H1 (cell line): Measurements from ENCODE around the gene PPP1R12A. TPM values are rescaled to one million over a fixed set of nuclear protein-coding genes. Genes with fewer than 3 reads are reported as not detected.

Experiments
- CTCF ChIA-PET: fragments of 300-600 bp; sonication (Branson Sonifier 250); formaldehyde crosslinking; loops from one replicate; lab custom pipeline; 2021; ENCODE audit not compliant: partially characterized antibody; lab: Charles Lee
- POLR2A ChIA-PET: fragments of 300-600 bp; sonication (Branson Sonifier 250); formaldehyde crosslinking; loops from one replicate; lab custom pipeline; 2021; ENCODE audit warnings: inconsistent platforms; ENCODE audit not compliant: partially characterized antibody; lab: Charles Lee
- DNase-seq, 2 experiments: peaks; one replicate each; pipeline versions ENCODE4 v3.0.0 to v3.0.0-alpha.2; 2010 to 2022; ENCODE audit warnings: low spot score in 2 of 2, low read depth in 1 of 2, mixed read lengths in 1 of 2
- FAIRE-seq: peaks from 2 replicates; lab custom pipeline; 2011; peaks lifted over from hg19 to GRCh38; lab: Jason Lieb, UNC
- H2AFZ ChIP-seq: 2 replicates; pipeline ENCODE4 v1.8.1; 2012; ENCODE audit warnings: low read length, inconsistent platforms
- H2AK5ac ChIP-seq: 2 replicates; pipeline ENCODE4 v1.6.1; 2013; ENCODE audit warnings: low read depth, low read length
- H2BK120ac ChIP-seq: replicated peaks from 2 replicates; pipeline ENCODE3; 2013; ENCODE audit warnings: low read depth, low read length, inconsistent platforms
- H2BK12ac ChIP-seq: 2 replicates; pipeline ENCODE4 v1.6.1; 2013; ENCODE audit warnings: low read depth, low read length
- H2BK15ac ChIP-seq: 2 replicates; pipeline ENCODE4 v1.6.1; 2013; ENCODE audit warnings: low read length
- H2BK20ac ChIP-seq: 2 replicates; pipeline ENCODE4 v1.6.1; 2013; ENCODE audit warnings: low read length
- H2BK5ac ChIP-seq: 2 replicates; pipeline ENCODE4 v1.6.1; 2013; ENCODE audit warnings: low read depth, low read length
- H3K14ac ChIP-seq: 2 replicates; pipeline ENCODE4 v1.6.1; 2013; ENCODE audit warnings: inconsistent platforms; ENCODE audit not compliant: insufficient read length
- H3K18ac ChIP-seq: 2 replicates; pipeline ENCODE4 v1.6.1; 2013; ENCODE audit warnings: low read length; ENCODE audit errors: extremely low read depth
- H3K23ac ChIP-seq: 2 replicates; pipeline ENCODE4 v1.6.1; 2013; ENCODE audit warnings: inconsistent platforms; ENCODE audit not compliant: insufficient read length
- H3K23me2 ChIP-seq: 2 replicates; pipeline ENCODE4 v1.6.1; 2013; ENCODE audit warnings: low read depth, low read length
- H3K27ac ChIP-seq: 2 replicates; pipeline ENCODE4 v1.6.1; 2011; ENCODE audit warnings: low read depth, low read length, inconsistent platforms
- H3K27me3 ChIP-seq, 4 experiments: replicated peaks in 1 of 4; 1 replicate in 1 of 4; 2 replicates in 3 of 4; pipeline versions ENCODE4 v1.6.1 to v1.8.1; 2011 to 2013; ENCODE audit warnings: low read length in 3 of 4, mild to moderate bottlenecking in 3 of 4, inconsistent platforms in 2 of 4, mixed read lengths in 2 of 4, moderate library complexity in 1 of 4; ENCODE audit not compliant: control insufficient read depth in 3 of 4, insufficient read depth in 3 of 4; ENCODE audit errors: extremely low read depth in 1 of 4
- H3K36me3 ChIP-seq, 4 experiments: 2 replicates each; pipeline versions ENCODE4 v1.6.1 to v1.8.1; 2011 to 2013; ENCODE audit warnings: mild to moderate bottlenecking in 4 of 4, low read length in 3 of 4, moderate library complexity in 2 of 4, control low read depth in 1 of 4, inconsistent platforms in 1 of 4; ENCODE audit not compliant: insufficient read depth in 4 of 4, control insufficient read depth in 2 of 4
- H3K4ac ChIP-seq: replicated peaks from 2 replicates; pipeline ENCODE3; 2013; ENCODE audit warnings: low read length, low read depth, mixed read lengths, inconsistent platforms; ENCODE audit not compliant: insufficient read length
- H3K4me1 ChIP-seq, 4 experiments: replicated peaks in 1 of 4; 1 replicate in 1 of 4; 2 replicates in 3 of 4; pipeline versions ENCODE4 v1.6.1 to v1.8.1; 2011 to 2013; ENCODE audit warnings: low read length in 3 of 4, inconsistent platforms in 2 of 4, mixed read lengths in 1 of 4; ENCODE audit not compliant: insufficient read depth in 4 of 4, control insufficient read depth in 3 of 4
- H3K4me2 ChIP-seq, 2 experiments: 2 replicates each; pipeline versions ENCODE4 v1.6.1 to v1.8.1; 2011 to 2013; ENCODE audit warnings: low read depth in 2 of 2, low read length in 2 of 2, control low read depth in 1 of 2, inconsistent platforms in 1 of 2, mild to moderate bottlenecking in 1 of 2; ENCODE audit not compliant: insufficient read depth in 1 of 2
- H3K4me3 ChIP-seq, 4 experiments: fragments of 200-600, 300-600 bp in 1 of 4; sonication (generic), shearing (Covaris generic), sonication (Bioruptor Twin) in 1 of 4; 2 replicates each; pipeline versions ENCODE4 v1.5.1 to v1.8.1; 2011 to 2016; ENCODE audit warnings: low read length in 4 of 4, low read depth in 3 of 4, control low read depth in 2 of 4, inconsistent platforms in 2 of 4, mild to moderate bottlenecking in 2 of 4, mixed read lengths in 1 of 4, moderate library complexity in 1 of 4; ENCODE audit not compliant: insufficient read depth in 2 of 4; ENCODE audit errors: extremely low read depth in 1 of 4
- H3K56ac ChIP-seq: replicated peaks from 2 replicates; pipeline ENCODE3; 2013; ENCODE audit warnings: low read depth, mild to moderate bottlenecking, mixed read lengths, low read length, inconsistent platforms; ENCODE audit not compliant: insufficient read length
- H3K79me1 ChIP-seq: 2 replicates; pipeline ENCODE4 v1.6.1; 2013; ENCODE audit warnings: low read depth, low read length, control low read depth
- H3K79me2 ChIP-seq, 2 experiments: 2 replicates each; pipeline versions ENCODE4 v1.6.1 to v1.8.1; 2012 to 2013; ENCODE audit warnings: low read length in 2 of 2, mild to moderate bottlenecking in 2 of 2, inconsistent platforms in 1 of 2; ENCODE audit not compliant: insufficient read depth in 2 of 2, control insufficient read depth in 1 of 2
- H3K9ac ChIP-seq, 4 experiments: replicated peaks in 1 of 4; 1 replicate in 1 of 4; 2 replicates in 3 of 4; pipeline versions ENCODE4 v1.6.1 to v1.8.1; 2011 to 2013; ENCODE audit warnings: low read depth in 3 of 4, low read length in 3 of 4, control low read depth in 2 of 4, mild to moderate bottlenecking in 2 of 4, moderate library complexity in 2 of 4, inconsistent platforms in 1 of 4; ENCODE audit errors: extremely low read depth in 1 of 4
- H3K9me3 ChIP-seq, 2 experiments: 2 replicates each; pipeline versions ENCODE4 v1.6.1 to v1.8.1; 2012 to 2013; ENCODE audit warnings: mild to moderate bottlenecking in 2 of 2, moderate library complexity in 2 of 2, control low read depth in 1 of 2, inconsistent platforms in 1 of 2, low read depth in 1 of 2, low read length in 1 of 2, mixed read lengths in 1 of 2; ENCODE audit not compliant: insufficient read depth in 2 of 2
- H4K20me1 ChIP-seq, 2 experiments: replicated peaks in 1 of 2; 2 replicates each; pipeline versions ENCODE3 to v1.8.1; 2011 to 2013; ENCODE audit warnings: inconsistent platforms in 2 of 2, low read length in 2 of 2, mild to moderate bottlenecking in 1 of 2; ENCODE audit not compliant: insufficient read depth in 2 of 2, control insufficient read depth in 1 of 2
- H4K5ac ChIP-seq: 2 replicates; pipeline ENCODE4 v1.6.1; 2013; ENCODE audit warnings: low read length, low read depth, mixed read lengths, inconsistent platforms; ENCODE audit not compliant: insufficient read length
- H4K8ac ChIP-seq: 2 replicates; pipeline ENCODE4 v1.8.0; 2013; ENCODE audit warnings: mild to moderate bottlenecking, moderate library complexity, low read length, inconsistent platforms; ENCODE audit not compliant: insufficient read depth; ENCODE audit errors: extremely low read depth
- H4K91ac ChIP-seq: replicated peaks from 2 replicates; pipeline ENCODE3; 2013; ENCODE audit warnings: low read length, mixed read lengths, inconsistent platforms; ENCODE audit not compliant: insufficient read length
- CTBP2 ChIP-seq: IDR thresholded peaks from 2 replicates; pipeline ENCODE4 v1.7.0; 2011; ENCODE audit warnings: borderline replicate concordance, mild to moderate bottlenecking, moderate library complexity, mixed read lengths, low read length; ENCODE audit not compliant: insufficient read depth, insufficient read length
- EGR1 ChIP-seq: IDR thresholded peaks from 2 replicates; pipeline ENCODE4 v1.6.1; 2011; ENCODE audit warnings: low read depth, low read length, borderline replicate concordance
- KDM1A ChIP-seq: fragments of 200-600, 300-600 bp; sonication (generic); IDR thresholded peaks from 2 replicates; pipeline ENCODE4 v1.7.1; 2016; ENCODE audit warnings: mild to moderate bottlenecking, low read length, borderline replicate concordance
- MAFK ChIP-seq: IDR thresholded peaks from 2 replicates; pipeline ENCODE4 v1.6.1; 2012; ENCODE audit warnings: low read depth, mild to moderate bottlenecking, improper control_type of control experiment, low read length
- RAD21 ChIP-seq, 2 experiments: IDR thresholded peaks in 1 of 2; conservative IDR thresholded peaks in 1 of 2; 2 replicates each; pipeline ENCODE4 v1.6.1; 2011; ENCODE audit warnings: low read depth in 2 of 2, low read length in 2 of 2, improper control_type of control experiment in 1 of 2, inconsistent platforms in 1 of 2, mild to moderate bottlenecking in 1 of 2, moderate library complexity in 1 of 2
- RBBP5 ChIP-seq: IDR thresholded peaks from 2 replicates; pipeline ENCODE4 v1.7.1; 2012; ENCODE audit warnings: low read depth, mild to moderate bottlenecking, inconsistent platforms, low read length, moderate library complexity, borderline replicate concordance
- RFX5 ChIP-seq: IDR thresholded peaks from 2 replicates; pipeline ENCODE4 v1.6.1; 2011; ENCODE audit warnings: low read depth, low read length, improper control_type of control experiment, borderline replicate concordance
- SAP30 ChIP-seq: fragments of 300-600 bp; sonication (generic); IDR thresholded peaks from 2 replicates; pipeline ENCODE4 v1.7.1; 2012; ENCODE audit warnings: low read length, moderate library complexity, mild to moderate bottlenecking, inconsistent platforms; ENCODE audit not compliant: insufficient read depth, insufficient replicate concordance
- SIN3A ChIP-seq, 2 experiments: IDR thresholded peaks in 1 of 2; conservative IDR thresholded peaks in 1 of 2; 2 replicates each; pipeline ENCODE4 v1.6.1; 2011 to 2012; ENCODE audit warnings: low read length in 2 of 2, improper control_type of control experiment in 1 of 2, low read depth in 1 of 2, mild to moderate bottlenecking in 1 of 2
- SRF ChIP-seq: IDR thresholded peaks from 2 replicates; pipeline ENCODE4 v1.6.1; 2011; ENCODE audit warnings: mild to moderate bottlenecking, low read depth, low read length, moderate library complexity
- TEAD4 ChIP-seq: IDR thresholded peaks from 2 replicates; pipeline ENCODE4 v1.6.1; 2012; ENCODE audit warnings: low read depth, low read length, inconsistent platforms, mixed read lengths
- WGBS, 2 experiments: shearing (Covaris generic) in 1 of 2; methylation state at CpG; one replicate each; pipeline versions ENCODE4 v1.1.6 to v1.1.7; 2013 to 2015; ENCODE audit warnings: low lambda C conversion rate in 2 of 2, mixed read lengths in 2 of 2, inconsistent platforms in 1 of 2, low coverage in 1 of 2, missing lambda C conversion rate in 1 of 2; ENCODE audit not compliant: insufficient replicate concordance in 2 of 2, insufficient coverage in 1 of 2, insufficient read length in 1 of 2; ENCODE audit errors: extremely low coverage in 1 of 2, missing lambda C conversion rate in 1 of 2; 5-methylcytosine and 5-hydroxymethylcytosine counted together
- polyA plus RNA-seq, 7 experiments: library from polyadenylated mRNA; depleted of rRNA in 3 of 7; stranded (reverse) in 5 of 7; unstranded in 2 of 7; fragments of >200 nt in 5 of 7; fragments of 200-250 nt in 2 of 7; gene quantifications; 1 replicate in 5 of 7; 2 replicates in 1 of 7; 4 replicates in 1 of 7; pipeline versions ENCODE4 v1.2.1 to v1.2.3, GENCODE V29; 2011 to 2013; ENCODE audit warnings: missing spikeins in 2 of 7, mixed read lengths in 2 of 7
- total RNA-seq: library from RNA; stranded (reverse); fragmentation: NEBNext Ultra II Directional; extraction: Animal tissue kit (Norgen Biotek cat#: 25700); gene quantifications from 2 replicates; pipeline ENCODE4 v1.2.1, GENCODE V29; 2021
- TF ChIP-seq, protein P1 (sequence below): IDR thresholded peaks from 2 replicates; pipeline ENCODE4 v1.6.1; 2012; ENCODE audit warnings: inconsistent platforms

PPP1R12A gene
- total and polyA plus RNA-seq, 2 of the 8 experiments (the other 6 are each of a cell fraction or from before 2014, with no cell fraction given), result 14.7 to 81.5 TPM

DNA sequence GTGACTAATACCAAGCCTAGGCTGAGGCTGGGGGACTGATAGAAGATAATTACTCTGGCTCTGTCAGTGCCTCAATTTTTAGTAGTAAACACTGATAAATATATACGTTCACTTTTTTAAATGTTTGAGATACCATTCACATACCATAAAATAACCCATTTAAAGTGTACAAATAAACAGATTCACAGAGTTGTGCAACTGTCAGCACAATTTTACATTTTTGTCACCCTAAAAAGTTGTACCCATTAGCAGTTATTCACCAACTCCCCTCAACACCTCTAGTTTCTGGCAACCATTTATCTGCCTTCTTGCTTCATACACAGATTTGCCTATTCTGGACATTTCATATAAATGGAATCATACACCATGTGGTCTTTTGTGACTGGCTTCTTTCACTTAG, 15.1 kb downstream of the PPP1R12A start:
- Histone ChIP-seq H3K23me2 (no peaks in the 10 kb centered on the region; the same call in 1 of the 2 replicates), H4K5ac (no peak overlapping the region), H3K9me3 (no peaks in the 10 kb centered on the region), H3K36me3 (no peaks in the 10 kb centered on the region), H2AK5ac (no peak overlapping the region), H3K79me1 (no peaks in the 10 kb centered on the region; the same call in 1 of the 2 replicates), H2BK5ac (no peak overlapping the region), H3K9ac (no peak overlapping the region), H2BK20ac (no peak overlapping the region), H2BK120ac (no peak overlapping the region), H3K27me3 (no peaks in the 10 kb centered on the region), H3K27ac (no peak overlapping the region), H2BK15ac (no peak overlapping the region), H3K23ac (no peak overlapping the region), H3K79me2 (peaks cover 12 to 97% of the 10 kb centered on the region in 2 experiments; a peak in 3 of 4 replicates), H3K14ac (no peak overlapping the region), H4K91ac (no peak overlapping the region), H2BK12ac (no peak overlapping the region), H3K4me2 (no peak overlapping the region), H3K4me1 (peaks cover 0 to 2% (median 0%) of the 10 kb centered on the region in 4 experiments; a peak in 2 of 7 replicates), H3K4me3 (no peak overlapping the region), H4K8ac (no peak overlapping the region), H2AFZ (no peak overlapping the region), H3K18ac (no peak overlapping the region), H4K20me1 (peaks cover 10% of the 10 kb centered on the region in 2 experiments), H3K4ac (no peak overlapping the region), H3K56ac (no peak overlapping the region)
- FAIRE-seq (no peak), DNase-seq (no peak)
- ChIA-PET CTCF (interaction anchor here (0.6 to 1.6 kb wide), 2 partner anchors 119 to 267 kb away, joined by 3 to 5 read pairs; no protein-coding TSS in a partner anchor), POLR2A (interaction anchor here (1.7 to 2.2 kb wide), 2 partner anchors 12 to 14 kb away, joined by 4 to 10 read pairs; no protein-coding TSS in a partner anchor)
- no peak for TF ChIP-seq KDM1A
- TF ChIP-seq, protein P1, sequence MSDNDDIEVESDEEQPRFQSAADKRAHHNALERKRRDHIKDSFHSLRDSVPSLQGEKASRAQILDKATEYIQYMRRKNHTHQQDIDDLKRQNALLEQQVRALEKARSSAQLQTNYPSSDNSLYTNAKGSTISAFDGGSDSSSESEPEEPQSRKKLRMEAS, result no peak
- TF ChIP-seq CTBP2, result no peak
- TF ChIP-seq SIN3A (conservative IDR thresholded peaks at IDR 0.05 in 1 of 2, IDR thresholded peaks at IDR 0.05 in 1 of 2; ENCODE audit: low read depth in 1 of 2, low read length in 2 of 2), result no peak
- TF ChIP-seq EGR1, result no peak
- no peak for TF ChIP-seq TEAD4
- no peak for TF ChIP-seq RAD21 (IDR thresholded peaks at IDR 0.05 in 1 of 2, conservative IDR thresholded peaks at IDR 0.05 in 1 of 2; ENCODE audit: low read depth in 2 of 2, low read length in 2 of 2)
- TF ChIP-seq RFX5, result no peak
- TF ChIP-seq SRF, result no peak
- no peak for TF ChIP-seq RBBP5
- TF ChIP-seq MAFK, result no peak
- no peak for TF ChIP-seq SAP30
- 100% methylated on average over 1 of the region's 1 CpG; no CpG with 5 or more reads in 1 of the 2 experiments for WGBS, 2 experiments
